Activated naive CD4-positive, alpha-beta T cell treated with anti-CD3 and anti-CD28 coated beads, Interleukin-2, amount 50 U/mL, for 24 hours (primary cell): ENCODE results near the gene PIGM.

Experiments used
- H3K27ac Mint-ChIP-seq: one replicate; pipeline ENCODE4 v1.8.0; 2021; ENCODE audit warnings: mild to moderate bottlenecking, mixed read lengths
- H3K27me3 Mint-ChIP-seq: one replicate; pipeline ENCODE4 v1.8.0; 2021; ENCODE audit warnings: mixed read lengths
- H3K36me3 Mint-ChIP-seq: one replicate; pipeline ENCODE4 v1.8.0; 2021; ENCODE audit warnings: mixed read lengths
- H3K4me1 Mint-ChIP-seq: one replicate; pipeline ENCODE4 v1.8.0; 2021; ENCODE audit warnings: mixed read lengths
- H3K4me3 Mint-ChIP-seq: one replicate; pipeline ENCODE4 v1.8.0; 2021; ENCODE audit warnings: mild to moderate bottlenecking, mixed read lengths
- H3K9me3 Mint-ChIP-seq: one replicate; pipeline ENCODE4 v1.8.0; 2021; ENCODE audit warnings: mixed read lengths

PIGM gene

GRCh38 chr1:160018347-160018746 lies 13.4 kb downstream of the PIGM start:
- no peaks in the 10 kb centered on the region for H3K4me1 Mint-ChIP-seq
- no peak overlapping the region for H3K27ac Mint-ChIP-seq
- H3K36me3 Mint-ChIP-seq = no peaks in the 10 kb centered on the region
- H3K27me3 Mint-ChIP-seq = no peaks in the 10 kb centered on the region
- no peaks in the 10 kb centered on the region for H3K9me3 Mint-ChIP-seq
- no peak overlapping the region for H3K4me3 Mint-ChIP-seq

- H3K4me3 Mint-ChIP-seq = no peak overlapping the region
- H3K36me3 Mint-ChIP-seq = no peaks in the 10 kb centered on the region
- no peaks in the 10 kb centered on the region for H3K4me1 Mint-ChIP-seq
- H3K27ac Mint-ChIP-seq = no peak overlapping the region
- no peaks in the 10 kb centered on the region for H3K9me3 Mint-ChIP-seq
- no peaks in the 10 kb centered on the region for H3K27me3 Mint-ChIP-seq
Observed at GRCh38 chr1:160017592-160017991, 14.2 kb downstream of the PIGM start.

GRCh38 chr1:160011781-160012180 lies 20.0 kb downstream of the PIGM start:
- Mint-ChIP-seq H3K27ac (no peak overlapping the region), H3K9me3 (no peaks in the 10 kb centered on the region), H3K4me3 (no peak overlapping the region), H3K36me3 (no peaks in the 10 kb centered on the region), H3K27me3 (no peaks in the 10 kb centered on the region), H3K4me1 (no peaks in the 10 kb centered on the region)

- H3K27ac Mint-ChIP-seq = no peak overlapping the region
- no peak overlapping the region for H3K4me3 Mint-ChIP-seq
- no peaks in the 10 kb centered on the region for H3K36me3 Mint-ChIP-seq
- H3K27me3 Mint-ChIP-seq = no peaks in the 10 kb centered on the region
- no peaks in the 10 kb centered on the region for H3K4me1 Mint-ChIP-seq
- H3K9me3 Mint-ChIP-seq = no peaks in the 10 kb centered on the region
Observed at GRCh38 chr1:160009801-160010200, 22.0 kb downstream of the PIGM start.

GRCh38 chr1:160009081-160009480 lies 22.7 kb downstream of the PIGM start:
- Mint-ChIP-seq H3K4me1 (no peaks in the 10 kb centered on the region), H3K9me3 (no peaks in the 10 kb centered on the region), H3K36me3 (no peaks in the 10 kb centered on the region), H3K27ac (no peak overlapping the region), H3K27me3 (no peaks in the 10 kb centered on the region), H3K4me3 (no peak overlapping the region)

GRCh38 chr1:160007577-160008200 lies 24.1 kb downstream of the PIGM start:
- Mint-ChIP-seq H3K4me3 (no peak overlapping the region), H3K27ac (no peak overlapping the region), H3K4me1 (no peaks in the 10 kb centered on the region)

GRCh38 chr1:160006312-160006940 lies 25.4 kb downstream of the PIGM start:
- Mint-ChIP-seq H3K27me3 (no peaks in the 10 kb centered on the region), H3K4me3 (no peak overlapping the region), H3K9me3 (no peaks in the 10 kb centered on the region), H3K4me1 (no peaks in the 10 kb centered on the region), H3K36me3 (no peaks in the 10 kb centered on the region), H3K27ac (no peak overlapping the region)

More at GRCh38 chr1:160007577-160008200, 24.1 kb downstream of the PIGM start:
- no peaks in the 10 kb centered on the region for H3K36me3 Mint-ChIP-seq
- no peaks in the 10 kb centered on the region for H3K9me3 Mint-ChIP-seq
- no peaks in the 10 kb centered on the region for H3K27me3 Mint-ChIP-seq

GRCh38 chr1:160005070-160005469 lies 26.7 kb downstream of the PIGM start:
- H3K36me3 Mint-ChIP-seq = no peaks in the 10 kb centered on the region
- H3K27ac Mint-ChIP-seq = no peak overlapping the region
- no peak overlapping the region for H3K4me3 Mint-ChIP-seq
- H3K9me3 Mint-ChIP-seq = no peaks in the 10 kb centered on the region
- no peaks in the 10 kb centered on the region for H3K4me1 Mint-ChIP-seq
- H3K27me3 Mint-ChIP-seq = no peaks in the 10 kb centered on the region

GRCh38 chr1:160004425-160004824 lies 27.4 kb downstream of the PIGM start:
- Mint-ChIP-seq H3K27ac (no peak overlapping the region), H3K4me1 (no peaks in the 10 kb centered on the region), H3K27me3 (no peaks in the 10 kb centered on the region), H3K9me3 (no peaks in the 10 kb centered on the region), H3K36me3 (no peaks in the 10 kb centered on the region), H3K4me3 (no peak overlapping the region)

- H3K27me3 Mint-ChIP-seq = no peaks in the 10 kb centered on the region
- no peaks in the 10 kb centered on the region for H3K9me3 Mint-ChIP-seq
- H3K4me3 Mint-ChIP-seq = no peak overlapping the region
- no peak overlapping the region for H3K27ac Mint-ChIP-seq
- no peaks in the 10 kb centered on the region for H3K4me1 Mint-ChIP-seq
- no peaks in the 10 kb centered on the region for H3K36me3 Mint-ChIP-seq
Observed at GRCh38 chr1:160004001-160004400, 27.8 kb downstream of the PIGM start.

GRCh38 chr1:160001440-160001839 lies 30.4 kb downstream of the PIGM start:
- Mint-ChIP-seq H3K27ac (no peak overlapping the region), H3K4me3 (no peak overlapping the region), H3K9me3 (no peaks in the 10 kb centered on the region), H3K27me3 (no peaks in the 10 kb centered on the region), H3K4me1 (no peaks in the 10 kb centered on the region), H3K36me3 (no peaks in the 10 kb centered on the region)

GRCh38 chr1:159999204-159999603 lies 32.6 kb downstream of the PIGM start:
- Mint-ChIP-seq H3K27me3 (no peaks in the 10 kb centered on the region), H3K4me3 (no peak overlapping the region), H3K9me3 (no peaks in the 10 kb centered on the region), H3K4me1 (no peaks in the 10 kb centered on the region), H3K36me3 (no peaks in the 10 kb centered on the region), H3K27ac (no peak overlapping the region)

GRCh38 chr1:159996653-159997052 lies 35.1 kb downstream of the PIGM start:
- Mint-ChIP-seq H3K4me1 (peaks cover 2% of the 10 kb centered on the region), H3K27ac (no peak overlapping the region)

GRCh38 chr1:159994896-159995295 lies 36.9 kb downstream of the PIGM start:
- Mint-ChIP-seq H3K4me3 (no peak overlapping the region), H3K27me3 (no peaks in the 10 kb centered on the region), H3K4me1 (peaks cover 4% of the 10 kb centered on the region), H3K27ac (no peak overlapping the region), H3K36me3 (no peaks in the 10 kb centered on the region), H3K9me3 (no peaks in the 10 kb centered on the region)

More at GRCh38 chr1:159996653-159997052, 35.1 kb downstream of the PIGM start:
- no peaks in the 10 kb centered on the region for H3K36me3 Mint-ChIP-seq
- no peaks in the 10 kb centered on the region for H3K9me3 Mint-ChIP-seq
- H3K27me3 Mint-ChIP-seq = no peaks in the 10 kb centered on the region
- H3K4me3 Mint-ChIP-seq = no peak overlapping the region

- Mint-ChIP-seq H3K27me3 (no peaks in the 10 kb centered on the region), H3K4me3 (no peak overlapping the region), H3K4me1 (peaks cover 4% of the 10 kb centered on the region), H3K9me3 (no peaks in the 10 kb centered on the region), H3K27ac (no peak overlapping the region), H3K36me3 (no peaks in the 10 kb centered on the region)
Observed at GRCh38 chr1:159993911-159994310, 37.9 kb downstream of the PIGM start.

GRCh38 chr1:159992161-159992560 lies 39.6 kb downstream of the PIGM start:
- Mint-ChIP-seq H3K36me3 (no peaks in the 10 kb centered on the region), H3K27ac (no peak overlapping the region), H3K9me3 (no peaks in the 10 kb centered on the region), H3K27me3 (no peaks in the 10 kb centered on the region), H3K4me1 (peaks cover 4% of the 10 kb centered on the region), H3K4me3 (no peak overlapping the region)

GRCh38 chr1:159991513-159991912 lies 40.3 kb downstream of the PIGM start:
- H3K27ac Mint-ChIP-seq = no peak overlapping the region
- no peaks in the 10 kb centered on the region for H3K27me3 Mint-ChIP-seq

More at GRCh38 chr1:159991513-159991912, 40.3 kb downstream of the PIGM start:
- H3K9me3 Mint-ChIP-seq = no peaks in the 10 kb centered on the region
- no peaks in the 10 kb centered on the region for H3K36me3 Mint-ChIP-seq
- H3K4me3 Mint-ChIP-seq = no peak overlapping the region
- H3K4me1 Mint-ChIP-seq = peaks cover 4% of the 10 kb centered on the region
